Measurements from ENCODE around the gene TIMM8A.
"Not testable (repeated sequence)": the region's sequence is repeated elsewhere in the genome, so short reads cannot be mapped to it uniquely, and the experiment has no call there.

TIMM8A gene

DNA sequence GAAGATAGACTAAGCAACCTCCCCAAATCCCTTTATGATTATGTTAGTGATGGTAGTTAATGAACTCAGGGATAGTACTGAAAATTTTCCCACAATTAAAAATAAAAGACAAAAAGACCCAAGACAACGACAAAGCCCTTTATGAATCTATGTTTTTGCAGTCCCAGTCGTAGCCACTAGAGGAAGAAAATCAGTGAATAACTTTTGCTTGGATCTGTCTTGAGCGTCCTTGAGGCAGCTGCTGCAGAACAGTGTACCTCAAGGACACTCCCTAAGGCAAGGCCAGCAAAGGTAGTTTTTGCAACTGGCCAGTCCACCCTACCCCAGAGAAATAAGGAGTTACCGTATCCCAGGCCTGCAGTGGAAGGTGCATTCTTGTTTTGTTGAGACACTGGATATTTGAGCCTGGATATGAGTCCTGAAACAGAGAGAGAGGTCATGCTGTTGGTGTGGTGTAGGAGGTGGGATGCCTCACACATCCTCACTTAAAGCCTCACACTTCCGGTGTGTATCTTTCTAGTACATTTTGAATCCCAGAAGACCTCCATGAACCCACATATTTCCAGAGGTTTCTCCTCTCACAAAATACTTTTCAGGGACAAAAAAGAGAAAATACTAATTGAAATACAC is 8.7 kb upstream of the TIMM8A start:
- no peak for ATAC-seq

DNA sequence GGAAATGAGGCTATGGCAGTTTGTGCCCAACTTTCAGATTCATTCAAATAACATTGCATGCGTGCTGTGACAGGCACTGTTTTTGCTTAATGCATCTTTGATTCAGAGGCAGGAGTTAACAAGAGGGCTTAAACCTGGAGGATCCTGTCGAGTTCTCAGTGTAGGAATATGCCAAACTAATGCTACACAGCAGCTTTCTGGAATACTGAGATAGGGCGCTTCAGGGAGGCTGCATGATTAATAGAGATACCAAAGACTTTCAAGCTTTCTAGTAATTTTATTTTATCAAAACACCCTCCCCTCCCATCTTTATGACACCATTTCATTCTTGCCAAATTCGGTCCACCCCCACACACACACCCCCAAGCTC is 636 bp upstream of the TIMM8A start:
- ATAC-seq = no peak

DNA sequence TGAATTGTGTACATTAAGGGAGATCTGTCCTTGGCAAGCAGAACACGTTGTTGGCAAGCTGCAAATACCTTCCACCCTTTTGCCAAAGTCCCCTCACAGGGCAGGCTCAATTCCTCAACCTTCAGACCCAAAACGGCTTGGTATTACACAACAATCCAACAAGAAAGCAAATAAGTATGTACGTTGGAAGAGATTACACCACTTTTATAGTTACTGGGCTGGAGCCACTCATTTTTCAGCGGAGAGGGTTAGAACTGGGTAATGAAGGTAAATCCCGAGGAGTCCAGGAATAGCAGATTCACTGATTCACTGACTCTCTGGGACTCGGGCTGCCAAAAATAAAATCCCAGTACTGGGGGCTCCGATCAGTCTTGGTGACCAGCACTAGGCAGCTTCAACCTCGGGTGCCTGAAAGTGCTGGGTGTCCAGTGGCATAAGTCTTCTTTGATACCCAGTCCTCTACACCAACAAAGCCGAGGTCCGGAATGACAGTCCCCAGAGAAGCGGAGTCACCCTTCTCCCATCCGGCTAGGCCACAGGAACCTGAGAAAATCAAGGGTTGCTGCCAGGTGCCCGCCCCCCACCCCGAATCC is 587 bp downstream of the TIMM8A start:
- ATAC-seq = no peak

DNA sequence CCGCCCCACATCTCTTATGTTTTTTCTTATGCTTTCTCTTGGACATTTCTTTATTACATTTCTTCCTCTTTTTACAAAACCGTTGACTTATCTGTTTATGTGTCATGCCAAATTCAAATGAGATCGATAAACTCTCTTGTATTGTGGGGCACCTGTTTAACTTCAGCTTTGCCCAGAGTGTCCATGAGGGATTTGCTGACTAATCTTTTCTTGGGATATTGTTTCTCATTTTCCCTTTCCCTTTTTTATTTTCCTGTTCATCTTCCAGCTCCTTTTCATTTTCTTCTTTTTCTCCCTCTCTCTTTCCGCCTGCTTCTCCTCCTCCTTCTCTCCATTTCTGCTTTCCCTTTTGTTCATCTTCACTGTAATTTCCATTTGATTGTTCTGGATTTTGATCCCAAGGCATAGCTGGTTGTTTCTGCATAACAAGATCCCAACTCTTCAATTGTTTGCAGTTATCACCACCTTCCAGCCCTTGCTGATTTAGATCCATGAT is 10.7 kb downstream of the TIMM8A start:
- no peak for ATAC-seq

DNA sequence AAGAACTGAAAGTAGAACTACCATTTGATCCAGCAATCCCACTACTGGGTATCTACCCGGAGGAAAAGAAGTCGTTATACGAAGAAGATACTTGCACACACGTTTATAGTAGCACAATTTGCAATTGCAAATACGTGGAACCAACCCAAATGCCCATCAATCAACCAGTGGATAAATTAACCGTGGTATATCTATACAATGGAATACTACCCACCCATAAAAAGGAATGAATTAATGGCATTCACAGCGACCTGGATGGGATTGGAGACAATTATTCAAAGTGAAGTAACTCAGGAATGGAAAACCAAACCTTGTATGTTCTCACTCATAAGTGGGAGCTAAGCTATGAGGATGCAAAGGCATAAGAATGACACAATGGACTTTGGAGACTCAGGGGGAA is 14.2 kb downstream of the TIMM8A start:
- not testable (repeated sequence) for ATAC-seq

DNA sequence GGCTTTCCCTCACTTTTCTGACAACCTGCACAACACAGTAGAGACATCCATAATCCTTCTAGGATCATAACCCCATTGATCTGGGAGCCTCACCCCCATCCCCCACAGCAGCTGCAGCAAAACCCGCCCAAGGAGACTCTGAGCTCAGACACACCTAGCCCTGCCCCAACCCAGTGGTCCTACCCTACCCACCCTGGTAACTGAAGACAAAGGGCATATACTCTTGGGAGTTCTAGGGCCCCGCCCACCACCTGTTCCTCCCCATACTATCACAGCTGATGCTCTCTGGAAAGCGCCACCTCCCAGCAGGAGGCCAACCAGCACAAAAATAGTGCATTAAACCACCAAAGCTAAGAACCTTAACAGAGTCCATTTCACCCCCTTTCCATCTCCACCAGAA is 21.9 kb downstream of the TIMM8A start:
- ATAC-seq = not testable (repeated sequence)

DNA sequence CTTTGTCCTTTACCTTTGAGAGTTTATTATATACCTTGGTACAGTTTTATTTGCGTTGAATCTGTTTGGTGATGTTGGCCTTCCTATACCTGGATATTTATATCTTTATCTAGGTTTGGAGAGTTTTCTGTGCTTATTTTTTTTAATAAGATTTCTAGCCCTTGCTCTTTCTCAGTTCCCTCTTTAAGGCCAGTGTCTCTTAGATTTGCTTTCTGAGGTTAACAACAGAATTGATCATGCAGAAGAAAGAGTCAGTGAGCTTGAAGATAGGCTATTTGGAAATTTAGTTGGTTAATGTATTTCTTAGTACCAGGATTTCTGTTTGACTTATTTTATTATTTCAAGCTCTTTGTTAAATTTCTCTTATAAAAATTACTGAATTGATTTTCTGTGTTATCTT is 44.8 kb downstream of the TIMM8A start:
- no peak for ATAC-seq

All from activated CD4-positive, CD25-positive, alpha-beta regulatory T cell treated with anti-CD3 and anti-CD28 coated beads, Interleukin-2, amount 50 U/mL, for 24 hours (primary cell).